Measurements from ENCODE around the gene THYN1. TPM values are rescaled to one million over a fixed set of nuclear protein-coding genes. Genes with fewer than 3 reads are reported as not detected.

Gene THYN1
- polyA plus RNA-seq, 1 experiment: 80.8 TPM

GRCh38 chr11:134291196-134291595 lies 38.0 kb upstream of the THYN1 start:
- ChIA-PET POLR2A (interaction anchor here (0.6 kb wide), 1 partner anchor 18 kb away, joined by 3 read pairs; no protein-coding TSS in a partner anchor), CTCF (interaction anchor here (0.6 kb wide), 1 partner anchor 550 kb away, joined by 4 read pairs; no protein-coding TSS in a partner anchor)
- no peak for DNase-seq (ENCODE audit: low read depth, low spot score)
- Histone ChIP-seq H3K27ac (ENCODE audit: low read depth, low read length) (no peak overlapping the region), H3K27me3 (ENCODE audit: control insufficient read depth, insufficient read depth, low read length) (no peaks in the 10 kb centered on the region), H3K9me3 (ENCODE audit: control insufficient read depth, insufficient read depth, low read length) (no peaks in the 10 kb centered on the region; the same call in 1 of the 2 replicates), H3K4me3 (ENCODE audit: low read depth, low read length) (no peak overlapping the region)
- no peak for TF ChIP-seq CTCF (IDR thresholded peaks at IDR 0.05; ENCODE audit: low read depth, low read length)

- CTCF ChIA-PET: no interaction called here
- no peak for DNase-seq (ENCODE audit: low read depth, low spot score)
- no peak overlapping the region for H3K27ac ChIP-seq (ENCODE audit: low read depth, low read length)
- no peak overlapping the region for H3K4me3 ChIP-seq (ENCODE audit: low read depth, low read length)
- POLR2A ChIA-PET: interaction anchor here (0.6 kb wide), 1 partner anchor 19 kb away, joined by 3 read pairs; no protein-coding TSS in a partner anchor
- H3K9me3 ChIP-seq (ENCODE audit: control insufficient read depth, insufficient read depth, low read length): no peaks in the 10 kb centered on the region; the same call in 1 of the 2 replicates
- no peaks in the 10 kb centered on the region for H3K27me3 ChIP-seq (ENCODE audit: control insufficient read depth, insufficient read depth, low read length)
- no peak for TF ChIP-seq CTCF (IDR thresholded peaks at IDR 0.05; ENCODE audit: low read depth, low read length)
Measured at GRCh38 chr11:134290646-134291045, 37.5 kb upstream of the THYN1 start.

GRCh38 chr11:134289789-134290188 lies 36.6 kb upstream of the THYN1 start:
- DNase-seq (ENCODE audit: low read depth, low spot score): no peak
- ChIA-PET CTCF (no interaction called here), POLR2A (no interaction called here)
- no peaks in the 10 kb centered on the region for H3K27me3 ChIP-seq (ENCODE audit: control insufficient read depth, insufficient read depth, low read length)
- no peak overlapping the region for H3K27ac ChIP-seq (ENCODE audit: low read depth, low read length)
- no peak for TF ChIP-seq CTCF (IDR thresholded peaks at IDR 0.05; ENCODE audit: low read depth, low read length)
- no peaks in the 10 kb centered on the region; the same call in 1 of the 2 replicates for H3K9me3 ChIP-seq (ENCODE audit: control insufficient read depth, insufficient read depth, low read length)
- H3K4me3 ChIP-seq (ENCODE audit: low read depth, low read length): no peak overlapping the region

- no peak for DNase-seq (ENCODE audit: low read depth, low spot score)
- ChIA-PET POLR2A (no interaction called here), CTCF (no interaction called here)
- no peaks in the 10 kb centered on the region; the same call in 1 of the 2 replicates for H3K9me3 ChIP-seq (ENCODE audit: control insufficient read depth, insufficient read depth, low read length)
- TF ChIP-seq CTCF (IDR thresholded peaks at IDR 0.05; ENCODE audit: low read depth, low read length): no peak
- H3K4me3 ChIP-seq (ENCODE audit: low read depth, low read length): no peak overlapping the region
- no peak overlapping the region for H3K27ac ChIP-seq (ENCODE audit: low read depth, low read length)
- H3K27me3 ChIP-seq (ENCODE audit: control insufficient read depth, insufficient read depth, low read length): no peaks in the 10 kb centered on the region
Measured at GRCh38 chr11:134289167-134289566, 36.0 kb upstream of the THYN1 start.

- Histone ChIP-seq H3K4me3 (ENCODE audit: low read depth, low read length) (no peak overlapping the region), H3K9me3 (ENCODE audit: control insufficient read depth, insufficient read depth, low read length) (no peaks in the 10 kb centered on the region; the same call in 1 of the 2 replicates), H3K27ac (ENCODE audit: low read depth, low read length) (no peak overlapping the region), H3K27me3 (ENCODE audit: control insufficient read depth, insufficient read depth, low read length) (no peaks in the 10 kb centered on the region)
- POLR2A ChIA-PET: no interaction called here
- TF ChIP-seq CTCF (IDR thresholded peaks at IDR 0.05; ENCODE audit: low read depth, low read length): no peak
- CTCF ChIA-PET: no interaction called here
- DNase-seq (ENCODE audit: low read depth, low spot score): no peak
Measured at GRCh38 chr11:134288486-134288885, 35.3 kb upstream of the THYN1 start.

All from AG04450 (cell line).